ENCODE results near the gene ARHGAP10.

ARHGAP10 gene

GRCh38 chr4:147916351-147916750 is 184.5 kb downstream of the ARHGAP10 start:
- no peak for DNase-seq (ENCODE audit: low spot score)
- TF ChIP-seq, protein P1, sequence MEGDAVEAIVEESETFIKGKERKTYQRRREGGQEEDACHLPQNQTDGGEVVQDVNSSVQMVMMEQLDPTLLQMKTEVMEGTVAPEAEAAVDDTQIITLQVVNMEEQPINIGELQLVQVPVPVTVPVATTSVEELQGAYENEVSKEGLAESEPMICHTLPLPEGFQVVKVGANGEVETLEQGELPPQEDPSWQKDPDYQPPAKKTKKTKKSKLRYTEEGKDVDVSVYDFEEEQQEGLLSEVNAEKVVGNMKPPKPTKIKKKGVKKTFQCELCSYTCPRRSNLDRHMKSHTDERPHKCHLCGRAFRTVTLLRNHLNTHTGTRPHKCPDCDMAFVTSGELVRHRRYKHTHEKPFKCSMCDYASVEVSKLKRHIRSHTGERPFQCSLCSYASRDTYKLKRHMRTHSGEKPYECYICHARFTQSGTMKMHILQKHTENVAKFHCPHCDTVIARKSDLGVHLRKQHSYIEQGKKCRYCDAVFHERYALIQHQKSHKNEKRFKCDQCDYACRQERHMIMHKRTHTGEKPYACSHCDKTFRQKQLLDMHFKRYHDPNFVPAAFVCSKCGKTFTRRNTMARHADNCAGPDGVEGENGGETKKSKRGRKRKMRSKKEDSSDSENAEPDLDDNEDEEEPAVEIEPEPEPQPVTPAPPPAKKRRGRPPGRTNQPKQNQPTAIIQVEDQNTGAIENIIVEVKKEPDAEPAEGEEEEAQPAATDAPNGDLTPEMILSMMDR (IDR thresholded peaks at IDR 0.05; ENCODE audit: extremely low read depth, missing control alignments) = no peak

DNA sequence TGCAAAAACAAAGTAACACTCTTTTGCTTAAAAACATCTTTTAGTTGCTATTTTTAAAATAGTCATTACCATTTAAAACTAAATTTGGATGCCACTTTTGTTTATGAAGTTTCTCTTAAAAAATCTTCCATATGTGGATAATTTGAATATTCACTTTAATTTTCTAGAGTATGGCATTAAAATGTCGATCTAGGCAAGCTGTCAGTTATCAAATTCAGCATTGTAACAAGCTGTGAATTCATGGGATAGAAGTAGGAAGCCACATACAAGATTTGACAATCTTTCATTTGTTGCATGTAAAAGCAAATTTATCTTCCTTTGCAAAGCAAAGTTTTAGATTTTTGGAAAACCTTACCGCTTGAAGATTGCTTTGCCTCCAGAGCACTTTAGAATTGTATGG is 191.5 kb downstream of the ARHGAP10 start:
- no peak for DNase-seq (ENCODE audit: low spot score)
- TF ChIP-seq, protein P1 (IDR thresholded peaks at IDR 0.05; ENCODE audit: extremely low read depth, missing control alignments) = no peak

DNA sequence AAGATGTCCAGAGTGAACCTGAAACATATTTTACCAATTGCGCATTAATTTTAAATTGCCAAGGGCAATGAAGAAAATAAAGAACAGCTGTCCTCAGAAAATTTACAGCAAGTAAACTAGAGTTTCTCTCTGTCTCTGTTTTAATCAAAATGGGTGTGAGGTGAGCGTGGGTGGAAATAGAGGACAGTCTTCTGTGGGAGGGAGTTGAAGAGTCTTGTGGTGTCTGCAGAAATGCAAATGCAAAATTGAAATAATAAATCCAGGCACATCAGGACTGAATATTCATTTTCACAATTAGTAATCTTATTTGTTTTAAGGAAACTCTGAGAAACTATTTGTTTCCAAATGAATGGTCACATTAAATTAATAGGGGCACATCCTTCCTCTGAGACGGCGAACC is 192.0 kb downstream of the ARHGAP10 start:
- TF ChIP-seq, protein P1 (IDR thresholded peaks at IDR 0.05; ENCODE audit: extremely low read depth, missing control alignments) = no peak
- DNase-seq (ENCODE audit: low spot score) = no peak

- DNase-seq (ENCODE audit: low spot score) = no peak
- TF ChIP-seq, protein P1 (IDR thresholded peaks at IDR 0.05; ENCODE audit: extremely low read depth, missing control alignments) = peak; percentile 32
These were observed 192.9 kb downstream of the ARHGAP10 start for GRCh38 chr4:147924604-147925412.

GRCh38 chr4:147927377-147928137 is 195.7 kb downstream of the ARHGAP10 start:
- DNase-seq (ENCODE audit: low spot score) = no peak
- TF ChIP-seq, protein P1 (IDR thresholded peaks at IDR 0.05; ENCODE audit: extremely low read depth, missing control alignments) = no peak

DNA sequence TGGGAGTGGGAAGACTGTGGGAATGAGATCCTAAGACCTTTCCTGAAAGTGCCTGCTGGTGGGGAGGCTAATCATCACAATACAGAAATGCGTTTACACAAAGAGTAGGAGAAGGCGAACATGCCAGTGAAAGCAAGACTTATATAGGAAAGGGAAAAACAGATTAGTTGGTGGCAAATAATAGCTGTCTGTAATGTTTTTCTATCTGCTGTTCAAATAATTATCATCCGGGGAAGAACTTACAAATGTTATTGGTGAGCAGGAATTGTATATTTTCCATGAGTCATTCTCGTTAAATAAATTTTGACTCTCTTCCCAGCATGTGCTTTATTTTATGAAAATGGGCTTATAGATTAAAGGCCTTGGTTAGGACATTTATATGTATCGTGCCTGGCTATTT is 196.5 kb downstream of the ARHGAP10 start:
- TF ChIP-seq, protein P1 (IDR thresholded peaks at IDR 0.05; ENCODE audit: extremely low read depth, missing control alignments) = no peak
- DNase-seq (ENCODE audit: low spot score) = no peak

DNA sequence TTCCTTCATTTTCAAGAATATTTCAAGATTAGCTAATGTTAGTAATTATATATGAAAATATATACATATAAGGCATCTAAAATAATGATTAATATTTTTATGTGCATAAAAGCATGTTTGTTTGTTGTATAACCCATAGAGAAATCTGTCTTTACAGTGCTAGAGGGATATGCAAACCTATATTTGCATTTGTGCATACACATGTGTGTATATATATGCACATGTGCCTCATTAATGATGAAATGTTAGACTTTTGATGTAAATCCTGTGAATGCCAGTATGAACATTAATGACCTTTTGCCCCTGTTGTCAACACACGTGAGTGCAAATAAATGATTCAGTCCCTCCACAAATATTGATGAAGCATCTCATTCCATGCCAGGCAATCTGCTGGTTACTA is 197.9 kb downstream of the ARHGAP10 start:
- TF ChIP-seq, protein P1 (IDR thresholded peaks at IDR 0.05; ENCODE audit: extremely low read depth, missing control alignments) = no peak
- DNase-seq (ENCODE audit: low spot score) = no peak
